Panc1 (cell line): ENCODE results near the gene TAOK3.

ENCODE experiments used
- CTCF ChIP-seq: fragments of 450-650 bp; IDR thresholded peaks from 2 replicates; pipeline ENCODE4 v1.5.1; 2017; ENCODE audit warnings: mild to moderate bottlenecking
- POLR2AphosphoS5 ChIP-seq: IDR thresholded peaks from 2 replicates; pipeline ENCODE4 v1.6.1; 2012; ENCODE audit warnings: mild to moderate bottlenecking, low read depth, low read length, moderate library complexity
- REST ChIP-seq, 2 experiments: IDR thresholded peaks; 2 replicates each; pipeline ENCODE4 v1.6.1; 2011 to 2012; ENCODE audit warnings: low read depth in 2 of 2, control low read depth in 1 of 2, low read length in 1 of 2, mild to moderate bottlenecking in 1 of 2, moderate library complexity in 1 of 2; ENCODE audit not compliant: insufficient read depth in 1 of 2
- SIN3A ChIP-seq: IDR thresholded peaks from 2 replicates; pipeline ENCODE4 v1.6.1; 2012; ENCODE audit warnings: low read depth, mild to moderate bottlenecking, low read length, moderate library complexity, borderline replicate concordance; ENCODE audit not compliant: insufficient read depth
- TCF7L2 ChIP-seq: IDR thresholded peaks from 2 replicates; pipeline ENCODE4 v1.6.1; 2011; ENCODE audit warnings: mild to moderate bottlenecking, low read depth, low read length, inconsistent platforms

- TF ChIP-seq CTCF (no peak), POLR2AphosphoS5 (no peak), REST (IDR thresholded peaks at IDR 0.05; ENCODE audit: insufficient read depth in 1 of 2, low read depth in 2 of 2, low read length in 1 of 2) (no peak), SIN3A (no peak), TCF7L2 (no peak)
These were observed 265.0 kb downstream of the TAOK3 start for GRCh38 chr12:118107694-118108093.
